Measurements from ENCODE around the gene CCNL1. TPM values are rescaled to one million over a fixed set of nuclear protein-coding genes. Genes with fewer than 3 reads are reported as not detected.
"Not testable (repeated sequence)": the region's sequence is repeated elsewhere in the genome, so short reads cannot be mapped to it uniquely, and the experiment has no call there.

Gene CCNL1
- total RNA-seq, 1 donor from 2014 or later: 222 TPM

GRCh38 chr3:157163217-157163953, 3.4 kb upstream of the CCNL1 start:
- POLR2A ChIA-PET: interaction anchor here (6.9 kb wide), 1 partner anchor 11 kb away, joined by 660 read pairs; no protein-coding TSS in a partner anchor
- intact Hi-C loops (cut with micrococcal nuclease): loop anchor here (5.0 kb wide), 1 partner anchor 1639 kb away; the partner anchor contains the start of gene MFSD1
- Mint-ChIP-seq H3K4me1 (peaks cover 35% of the 10 kb centered on the region), H3K27ac (peak overlapping the region; percentile 61), H3K4me3 (no peak overlapping the region), H3K36me3 (ENCODE audit: low read depth) (peaks cover 22% of the 10 kb centered on the region), H3K9me3 (no peaks in the 10 kb centered on the region), H3K27me3 (no peaks in the 10 kb centered on the region)
- TF ChIP-seq CTCF (IDR thresholded peaks at IDR 0.05): no peak
- ATAC-seq (ENCODE audit: low read depth): no peak
- CTCF ChIA-PET: interaction anchor here (5.3 kb wide), 1 partner anchor 12 kb away, joined by 49 read pairs; no protein-coding TSS in a partner anchor
- no peak for DNase-seq

- not testable (repeated sequence) for H3K9me3 Mint-ChIP-seq; H3K27me3 Mint-ChIP-seq; H3K4me3 Mint-ChIP-seq; DNase-seq; ATAC-seq (ENCODE audit: low read depth)
- H3K36me3 Mint-ChIP-seq (ENCODE audit: low read depth): peaks cover 30% of the 10 kb centered on the region
- peak overlapping the region; percentile 61 for H3K27ac Mint-ChIP-seq
- ChIA-PET CTCF (interaction anchor here (5.3 kb wide), 1 partner anchor 12 kb away, joined by 49 read pairs; no protein-coding TSS in a partner anchor), POLR2A (interaction anchor here (6.9 kb wide), 1 partner anchor 12 kb away, joined by 660 read pairs; no protein-coding TSS in a partner anchor)
- intact Hi-C loops (cut with micrococcal nuclease): loop anchor here (5.0 kb wide), 1 partner anchor 1640 kb away; the partner anchor contains the start of gene MFSD1
- peaks cover 43% of the 10 kb centered on the region for H3K4me1 Mint-ChIP-seq
These were observed 2.7 kb upstream of the CCNL1 start for GRCh38 chr3:157162620-157163019.

- POLR2A ChIA-PET: interaction anchor here (0.6 to 6.9 kb wide), 26 partner anchors 8 to 1355 kb away, joined by 3 to 660 read pairs (median 8); partner anchors contain the start of genes C3orf33, GMPS, LEKR1 and SSR3
- DNase-seq (no peak), ATAC-seq (ENCODE audit: low read depth) (peak; percentile 48)
- no peaks in the 10 kb centered on the region for H3K9me3 Mint-ChIP-seq
- no peak for TF ChIP-seq CTCF (IDR thresholded peaks at IDR 0.05)
- H3K4me3 Mint-ChIP-seq: peak overlapping the region; percentile 99
- CTCF ChIA-PET: interaction anchor here (1.0 to 5.3 kb wide), 4 partner anchors 11 to 44 kb away, joined by 3 to 49 read pairs (median 3); no protein-coding TSS in a partner anchor
- intact Hi-C loops (cut with micrococcal nuclease): loop anchor here (1.0 to 5.0 kb wide), 12 partner anchors 14 to 1641 kb away; partner anchors contain the start of genes GMPS, MFSD1, SLC33A1 and SSR3
- H3K36me3 Mint-ChIP-seq (ENCODE audit: low read depth): peaks cover 48% of the 10 kb centered on the region
- no peaks in the 10 kb centered on the region for H3K27me3 Mint-ChIP-seq
- peaks cover 52% of the 10 kb centered on the region for H3K4me1 Mint-ChIP-seq
- H3K27ac Mint-ChIP-seq: peak overlapping the region; percentile 98
These were observed 894 bp upstream of the CCNL1 start for GRCh38 chr3:157160658-157161424.

GRCh38 chr3:157159037-157159761, 748 bp downstream of the CCNL1 start:
- no peak for TF ChIP-seq CTCF (IDR thresholded peaks at IDR 0.05)
- Mint-ChIP-seq H3K4me1 (peaks cover 67% of the 10 kb centered on the region), H3K4me3 (peak overlapping the region; percentile 99), H3K27ac (peak overlapping the region; percentile 98), H3K27me3 (no peaks in the 10 kb centered on the region), H3K36me3 (ENCODE audit: low read depth) (peaks cover 63% of the 10 kb centered on the region), H3K9me3 (no peaks in the 10 kb centered on the region)
- CTCF ChIA-PET: interaction anchor here (0.6 to 5.3 kb wide), 2 partner anchors 16 to 42 kb away, joined by 3 to 49 read pairs; no protein-coding TSS in a partner anchor
- ATAC-seq (ENCODE audit: low read depth) (peak; percentile 45), DNase-seq (peak; percentile 74)
- POLR2A ChIA-PET: interaction anchor here (0.6 to 6.9 kb wide), 18 partner anchors 8 to 1485 kb away, joined by 3 to 660 read pairs (median 10); partner anchors contain the start of genes GFM1, GMPS, LEKR1 and SSR3
- intact Hi-C loops (cut with micrococcal nuclease): loop anchor here (1.0 kb wide), 1 partner anchor 8 kb away; no protein-coding TSS in a partner anchor

- peaks cover 75% of the 10 kb centered on the region for H3K36me3 Mint-ChIP-seq (ENCODE audit: low read depth)
- POLR2A ChIA-PET: no interaction called here
These were observed 2.1 kb downstream of the CCNL1 start for GRCh38 chr3:157157836-157158235.

More at GRCh38 chr3:157157836-157158235, 2.1 kb downstream of the CCNL1 start:
- DNase-seq (no peak), ATAC-seq (ENCODE audit: low read depth) (no peak)
- Mint-ChIP-seq H3K4me3 (peak overlapping the region; percentile 99), H3K27ac (peak overlapping the region; percentile 98), H3K4me1 (peaks cover 69% of the 10 kb centered on the region), H3K9me3 (no peaks in the 10 kb centered on the region), H3K27me3 (no peaks in the 10 kb centered on the region)
- no peak for TF ChIP-seq CTCF (IDR thresholded peaks at IDR 0.05)
- intact Hi-C loops (cut with micrococcal nuclease): loop anchor here (2.0 kb wide), 1 partner anchor 15 kb away; no protein-coding TSS in a partner anchor
- CTCF ChIA-PET: no interaction called here
